HepG2 (cell line): ENCODE measurements around the gene C14orf119. TPM values are rescaled to one million over a fixed set of nuclear protein-coding genes. Genes with fewer than 3 reads are reported as not detected.
A peak's percentile ranks its signal among the peaks of the same experiment; 100 is the strongest.

Source experiments
- ATAC-seq: fragments of 200-7000 bp; cut with Tn5 transposase; 3 replicates; pipeline ENCODE4 v1.9.1; 2020; ENCODE audit warnings: mild to moderate bottlenecking, moderate library complexity
- BruUV-seq: library from RNA; stranded (reverse); fragments of 400-500 nt; replicated peaks from 2 replicates; lab custom pipeline; 2021; lab: Mats Ljungman, UMichigan
- CTCF ChIA-PET: fragments of 300-600 bp; formaldehyde crosslinking; extraction: SDS; loops from one replicate; lab custom pipeline; 2021; ENCODE audit warnings: low total read pairs, inconsistent platforms, low intra/inter-chr PET ratio; lab: Yijun Ruan, JAX
- POLR2A ChIA-PET: fragments of 350-600 bp; sonication (Branson Sonifier 250); formaldehyde crosslinking; loops from one replicate; lab custom pipeline; 2020; ENCODE audit warnings: antibody characterized with exemption, inconsistent platforms; lab: Yijun Ruan, JAX
- DNase-seq: peaks from one replicate; pipeline ENCODE4 v3.0.0-alpha.2; 2015; ENCODE audit warnings: low spot score
- FAIRE-seq: peaks from 3 replicates; lab custom pipeline; 2011; peaks lifted over from hg19 to GRCh38; lab: Jason Lieb, UNC
- H2AFZ ChIP-seq: one replicate; pipeline ENCODE4 v1.6.1; 2011; ENCODE audit warnings: low read length, inconsistent platforms
- H3K27ac ChIP-seq: fragments of 300-600 bp; 3 replicates; pipeline ENCODE4 v1.8.0; 2011; ENCODE audit warnings: mixed run types, mild to moderate bottlenecking, mixed read lengths, low read length, inconsistent platforms; ENCODE audit not compliant: insufficient read depth; ENCODE audit errors: extremely low read length
- H3K27me3 ChIP-seq, 2 experiments: fragments of 200-600 bp in 1 of 2; 2 replicates in 1 of 2; 3 replicates in 1 of 2; pipeline versions ENCODE4 v1.6.0 to v1.8.0; 2011; ENCODE audit warnings: low read length in 2 of 2, mild to moderate bottlenecking in 2 of 2, moderate library complexity in 2 of 2, inconsistent platforms in 1 of 2; ENCODE audit not compliant: insufficient read depth in 2 of 2, control insufficient read depth in 1 of 2
- H3K36me3 ChIP-seq, 2 experiments: fragments of 200-600 bp in 1 of 2; replicated peaks in 1 of 2; 2 replicates in 1 of 2; 3 replicates in 1 of 2; pipeline versions ENCODE4 v1.5.1 to v1.8.0; 2011; ENCODE audit warnings: low read length in 2 of 2, inconsistent platforms in 1 of 2; ENCODE audit not compliant: insufficient read depth in 2 of 2, control insufficient read depth in 1 of 2
- H3K4me1 ChIP-seq: 2 replicates; pipeline ENCODE4 v1.5.1; 2012; ENCODE audit warnings: low read length, inconsistent platforms; ENCODE audit not compliant: insufficient read depth
- H3K4me2 ChIP-seq: 2 replicates; pipeline ENCODE4 v1.6.0; 2011; ENCODE audit warnings: low read depth, low read length, inconsistent platforms
- H3K4me3 ChIP-seq, 3 experiments: fragments of 200-600 bp in 1 of 3; sonication (generic), shearing (Covaris generic) in 1 of 3; replicated peaks in 1 of 3; 2 replicates each; pipeline ENCODE4 v1.5.1; 2011 to 2016; ENCODE audit warnings: low read length in 3 of 3, inconsistent platforms in 2 of 3, low read depth in 2 of 3, mild to moderate bottlenecking in 2 of 3, control low read depth in 1 of 3, mixed read lengths in 1 of 3; ENCODE audit not compliant: insufficient read depth in 1 of 3
- H3K79me2 ChIP-seq: one replicate; pipeline ENCODE4 v1.6.1; 2011; ENCODE audit warnings: low read length, inconsistent platforms; ENCODE audit not compliant: insufficient read depth
- H3K9ac ChIP-seq: 2 replicates; pipeline ENCODE4 v1.6.0; 2011; ENCODE audit warnings: mild to moderate bottlenecking, low read depth, low read length, inconsistent platforms; ENCODE audit not compliant: insufficient read depth
- H3K9me3 ChIP-seq: 2 replicates; pipeline ENCODE4 v1.5.1; 2012; ENCODE audit warnings: mild to moderate bottlenecking, low read length
- H4K20me1 ChIP-seq: 2 replicates; pipeline ENCODE4 v1.6.0; 2011; ENCODE audit warnings: inconsistent platforms, mild to moderate bottlenecking, low read length, moderate library complexity; ENCODE audit not compliant: insufficient read depth
- HOXA5 ChIP-seq: sonication (generic); formaldehyde crosslinking; IDR thresholded peaks from 2 replicates; pipeline ENCODE4 v1.4.0; 2020; ENCODE audit warnings: missing genetic modification reagents
- MED13 ChIP-seq: sonication (generic); formaldehyde crosslinking; IDR thresholded peaks from 2 replicates; pipeline ENCODE4 v1.5.0; 2020; ENCODE audit warnings: missing genetic modification reagents
- NBN ChIP-seq: fragments of 450-650 bp; conservative IDR thresholded peaks from 2 replicates; pipeline ENCODE4 v1.6.1; 2017
- PHF8 ChIP-seq: sonication (generic); formaldehyde crosslinking; IDR thresholded peaks from 2 replicates; pipeline ENCODE4 v1.5.0; 2020; ENCODE audit warnings: missing genetic modification reagents
- REPIN1 ChIP-seq: sonication (generic); formaldehyde crosslinking; IDR thresholded peaks from 2 replicates; pipeline ENCODE4 v1.8.0; 2022; ENCODE audit warnings: missing genetic modification reagents, low read depth, mild to moderate bottlenecking, borderline replicate concordance
- SUZ12 ChIP-seq: fragments of 150-350 bp; IDR thresholded peaks from 2 replicates; pipeline ENCODE4 v1.6.1; 2014; ENCODE audit warnings: low read depth, low read length
- WIZ ChIP-seq: sonication (generic); formaldehyde crosslinking; IDR thresholded peaks from 2 replicates; pipeline ENCODE4 v1.5.1; 2020; ENCODE audit warnings: mild to moderate bottlenecking, missing genetic modification reagents
- ZFP36L1 ChIP-seq: sonication (generic); formaldehyde crosslinking; IDR thresholded peaks from 2 replicates; pipeline ENCODE4 v1.8.0; 2022; ENCODE audit warnings: mild to moderate bottlenecking, missing genetic modification reagents, moderate library complexity
- ZFP37 ChIP-seq: sonication (generic); formaldehyde crosslinking; IDR thresholded peaks from 2 replicates; pipeline ENCODE4 v1.4.0; 2020; ENCODE audit warnings: missing genetic modification reagents, borderline replicate concordance
- ZNF3 ChIP-seq: IDR thresholded peaks from 2 replicates; pipeline ENCODE4 v1.7.0; 2017; ENCODE audit warnings: inconsistent platforms
- ZNF644 ChIP-seq: IDR thresholded peaks from 2 replicates; pipeline ENCODE4 v1.6.1; 2016; ENCODE audit warnings: low read depth
- ZNF879 ChIP-seq: sonication (generic); formaldehyde crosslinking; IDR thresholded peaks from 2 replicates; pipeline ENCODE4 v1.8.1; 2023; ENCODE audit warnings: missing genetic modification reagents
- whole genome bisulfite sequencing: methylation state at CpG from one replicate; pipeline ENCODE4 v1.1.6; 2017; ENCODE audit warnings: low lambda C conversion rate; 5-methylcytosine and 5-hydroxymethylcytosine counted together
- in situ Hi-C: cut with HindIII; loops from 2 replicates; pipeline ENCODE4 v1.10.0; 2017; ENCODE audit warnings: low pct_unique_long_range_greater_than_20kb; ENCODE audit not compliant: extremely low pct_ligation_motif_present
- intact Hi-C: fragments of 100-400 bp; cut with micrococcal nuclease; formaldehyde crosslinking; loops from one replicate; pipeline ENCODE4 v1.10.0; 2022; ENCODE audit not compliant: unreplicated experiment
- polyA plus RNA-seq, 8 experiments: library from polyadenylated mRNA; depleted of rRNA in 3 of 8; stranded (reverse) in 7 of 8; unstranded in 1 of 8; fragments of >200 nt; fragmentation: Illumina TruSeq in 4 of 8; extraction: Trizol in 4 of 8; gene quantifications; 2 replicates each; pipeline versions ENCODE4 v1.2.1 to v1.2.3, GENCODE V29; 2011 to 2016; ENCODE audit warnings: low read depth in 4 of 8, missing spikeins in 1 of 8, mixed read lengths in 1 of 8; ENCODE audit not compliant: insufficient read depth in 1 of 8
- total RNA-seq, 5 experiments: library from RNA; depleted of rRNA; stranded (reverse); fragments of >200 nt; fragmentation: Illumina TruSeq; extraction: Trizol; gene quantifications; 2 replicates each; pipeline ENCODE4 v1.2.3, GENCODE V29; 2016; ENCODE audit warnings: low read depth in 1 of 5
- TF ChIP-seq, protein P1 (sequence below): sonication (generic); formaldehyde crosslinking; IDR thresholded peaks from 2 replicates; pipeline ENCODE4 v1.5.0; 2020; ENCODE audit warnings: missing genetic modification reagents
- TF ChIP-seq, protein P2 (sequence below): sonication (generic); formaldehyde crosslinking; IDR thresholded peaks from 2 replicates; pipeline ENCODE4 v1.4.0; 2020; ENCODE audit warnings: missing genetic modification reagents, borderline replicate concordance
- TF ChIP-seq, protein P3 (sequence below): sonication (generic); formaldehyde crosslinking; IDR thresholded peaks from 2 replicates; pipeline ENCODE4 v1.5.0; 2020; ENCODE audit warnings: mild to moderate bottlenecking, missing genetic modification reagents

Gene C14orf119
- total and polyA plus RNA-seq, 2 of the 13 experiments (the other 11 are each of a cell fraction or from before 2014, with no cell fraction given): 117 to 206 TPM

DNA sequence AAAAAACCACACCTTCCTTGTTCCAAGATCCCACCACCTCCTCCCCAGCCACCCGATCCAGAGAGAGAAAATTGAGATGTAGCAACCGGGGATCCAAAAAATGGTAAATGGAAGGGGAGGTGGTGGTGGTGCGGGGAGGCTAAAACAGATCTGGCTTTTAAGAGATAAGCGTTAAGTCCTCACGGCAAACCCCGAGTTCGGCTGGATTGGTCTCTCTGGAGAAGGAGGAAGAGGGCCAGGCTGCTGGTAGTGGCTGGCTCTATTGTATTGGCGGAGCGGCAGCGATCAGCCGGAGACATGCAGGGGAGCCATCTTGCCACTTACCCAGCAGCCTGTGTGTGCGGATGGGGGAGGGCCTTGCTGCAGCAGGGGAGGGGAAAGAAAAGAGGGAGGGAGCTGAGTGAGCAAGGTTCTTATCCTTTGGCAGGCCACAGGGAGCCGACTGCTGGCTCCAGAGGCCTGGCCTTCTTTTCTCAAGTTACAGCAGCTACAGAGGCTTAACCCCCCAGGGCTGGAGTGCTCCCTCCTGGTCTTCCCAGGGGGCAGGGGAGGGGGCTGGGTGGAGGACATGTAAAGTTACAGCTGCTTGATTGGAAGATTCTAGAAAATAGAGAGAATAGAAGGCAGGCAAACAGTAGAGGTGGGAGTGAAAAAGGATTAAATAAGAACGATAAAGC lies 23.9 kb upstream of the C14orf119 start (continued):
- TF ChIP-seq, protein P1, sequence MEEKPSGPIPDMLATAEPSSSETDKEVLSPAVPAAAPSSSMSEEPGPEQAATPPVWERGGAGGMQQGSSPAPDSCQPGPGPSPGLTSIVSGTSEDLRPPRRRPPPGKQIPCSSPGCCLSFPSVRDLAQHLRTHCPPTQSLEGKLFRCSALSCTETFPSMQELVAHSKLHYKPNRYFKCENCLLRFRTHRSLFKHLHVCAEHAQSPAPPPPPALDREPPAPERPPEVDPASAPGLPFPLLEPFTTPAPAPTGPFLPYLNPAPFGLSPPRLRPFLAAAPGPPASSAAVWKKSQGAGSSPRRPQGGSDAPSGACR (CRISPR knock-in tag): peak; percentile 95; the same call in 1 of the 2 replicates
- TF ChIP-seq PHF8 (CRISPR knock-in tag) (peak; percentile 88), SUZ12 (peak; percentile 27; the same call in 1 of the 2 replicates), HOXA5 (CRISPR knock-in tag) (no peak), MED13 (CRISPR knock-in tag) (no peak), ZFP37 (CRISPR knock-in tag) (no peak; the same call in 1 of the 2 replicates), ZNF3 (CRISPR knock-in tag) (0 out of 2 replicates have a peak, but pooled peaks have one; percentile 3)

DNA sequence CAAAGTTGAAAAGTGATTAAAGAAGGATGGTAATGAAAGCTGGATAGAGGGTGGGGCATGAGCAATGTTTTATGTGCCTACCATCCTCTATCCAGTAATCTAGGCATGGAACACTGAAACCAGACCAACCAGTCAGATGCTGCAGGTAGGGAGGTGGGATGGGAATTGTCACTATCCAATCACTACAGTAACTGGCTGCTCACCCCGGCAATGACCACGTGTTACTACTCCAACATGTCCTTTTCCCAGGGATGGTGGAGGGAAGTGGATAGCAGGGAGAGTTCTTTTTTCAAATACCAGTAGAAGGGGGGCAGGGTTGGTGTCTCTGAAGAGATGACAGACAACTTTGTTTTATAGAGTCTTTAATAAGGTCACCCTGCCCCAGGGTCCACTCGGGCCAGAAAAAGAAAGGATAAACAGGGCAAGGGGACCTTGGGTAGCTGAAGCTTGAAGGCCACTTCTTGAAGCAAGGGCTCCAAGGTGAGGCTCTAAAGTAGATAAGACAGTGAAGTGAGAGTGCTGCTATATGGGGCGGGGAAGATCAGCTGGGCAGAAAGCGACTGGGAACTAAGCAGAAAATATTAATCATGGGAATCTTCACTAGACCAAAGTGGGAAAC lies 23.3 kb upstream of the C14orf119 start:
- Histone ChIP-seq H3K4me3 (peak overlapping the region; percentile 85 to 91 (median 86); a peak in 5 of 6 replicates), H3K4me1 (peaks cover 42% of the 10 kb centered on the region), H4K20me1 (peaks cover 19% of the 10 kb centered on the region), H3K27me3 (no peaks in the 10 kb centered on the region; a peak in 1 of 5 replicates), H3K4me2 (peak overlapping the region; percentile 97), H2AFZ (no peak overlapping the region), H3K79me2 (peaks cover 37% of the 10 kb centered on the region), H3K9ac (peak overlapping the region; percentile 89), H3K36me3 (peaks cover 41 to 72% of the 10 kb centered on the region in 2 experiments), H3K9me3 (no peaks in the 10 kb centered on the region), H3K27ac (peak overlapping the region; percentile 69)
- intact Hi-C loops (loop anchor here (1.0 kb wide), 1 partner anchor 22 kb away; no protein-coding TSS in a partner anchor), in situ Hi-C loops (no loop called here)
- FAIRE-seq: no peak
- 65% methylated on average over 5 of the region's 5 CpGs for WGBS
- no peak for DNase-seq
- ChIA-PET CTCF (interaction anchor here (0.7 to 4.5 kb wide), 4 partner anchors 13 to 115 kb away, joined by 3 to 34 read pairs (median 3); partner anchors contain the start of genes ACIN1 and CEBPE), POLR2A (interaction anchor here (0.6 to 5.6 kb wide), 43 partner anchors 9 to 1170 kb away, joined by 3 to 146 read pairs (median 4); partner anchors contain the start of genes ACIN1, AJUBA, BCL2L2 and C14orf119)
- no TSS peak for BruUV-seq
- ATAC-seq: peak; percentile 49
- TF ChIP-seq, protein P2, sequence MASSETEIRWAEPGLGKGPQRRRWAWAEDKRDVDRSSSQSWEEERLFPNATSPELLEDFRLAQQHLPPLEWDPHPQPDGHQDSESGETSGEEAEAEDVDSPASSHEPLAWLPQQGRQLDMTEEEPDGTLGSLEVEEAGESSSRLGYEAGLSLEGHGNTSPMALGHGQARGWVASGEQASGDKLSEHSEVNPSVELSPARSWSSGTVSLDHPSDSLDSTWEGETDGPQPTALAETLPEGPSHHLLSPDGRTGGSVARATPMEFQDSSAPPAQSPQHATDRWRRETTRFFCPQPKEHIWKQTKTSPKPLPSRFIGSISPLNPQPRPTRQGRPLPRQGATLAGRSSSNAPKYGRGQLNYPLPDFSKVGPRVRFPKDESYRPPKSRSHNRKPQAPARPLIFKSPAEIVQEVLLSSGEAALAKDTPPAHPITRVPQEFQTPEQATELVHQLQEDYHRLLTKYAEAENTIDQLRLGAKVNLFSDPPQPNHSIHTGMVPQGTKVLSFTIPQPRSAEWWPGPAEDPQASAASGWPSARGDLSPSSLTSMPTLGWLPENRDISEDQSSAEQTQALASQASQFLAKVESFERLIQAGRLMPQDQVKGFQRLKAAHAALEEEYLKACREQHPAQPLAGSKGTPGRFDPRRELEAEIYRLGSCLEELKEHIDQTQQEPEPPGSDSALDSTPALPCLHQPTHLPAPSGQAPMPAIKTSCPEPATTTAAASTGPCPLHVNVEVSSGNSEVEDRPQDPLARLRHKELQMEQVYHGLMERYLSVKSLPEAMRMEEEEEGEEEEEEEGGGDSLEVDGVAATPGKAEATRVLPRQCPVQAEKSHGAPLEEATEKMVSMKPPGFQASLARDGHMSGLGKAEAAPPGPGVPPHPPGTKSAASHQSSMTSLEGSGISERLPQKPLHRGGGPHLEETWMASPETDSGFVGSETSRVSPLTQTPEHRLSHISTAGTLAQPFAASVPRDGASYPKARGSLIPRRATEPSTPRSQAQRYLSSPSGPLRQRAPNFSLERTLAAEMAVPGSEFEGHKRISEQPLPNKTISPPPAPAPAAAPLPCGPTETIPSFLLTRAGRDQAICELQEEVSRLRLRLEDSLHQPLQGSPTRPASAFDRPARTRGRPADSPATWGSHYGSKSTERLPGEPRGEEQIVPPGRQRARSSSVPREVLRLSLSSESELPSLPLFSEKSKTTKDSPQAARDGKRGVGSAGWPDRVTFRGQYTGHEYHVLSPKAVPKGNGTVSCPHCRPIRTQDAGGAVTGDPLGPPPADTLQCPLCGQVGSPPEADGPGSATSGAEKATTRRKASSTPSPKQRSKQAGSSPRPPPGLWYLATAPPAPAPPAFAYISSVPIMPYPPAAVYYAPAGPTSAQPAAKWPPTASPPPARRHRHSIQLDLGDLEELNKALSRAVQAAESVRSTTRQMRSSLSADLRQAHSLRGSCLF (CRISPR knock-in tag): no peak
- TF ChIP-seq, protein P3, sequence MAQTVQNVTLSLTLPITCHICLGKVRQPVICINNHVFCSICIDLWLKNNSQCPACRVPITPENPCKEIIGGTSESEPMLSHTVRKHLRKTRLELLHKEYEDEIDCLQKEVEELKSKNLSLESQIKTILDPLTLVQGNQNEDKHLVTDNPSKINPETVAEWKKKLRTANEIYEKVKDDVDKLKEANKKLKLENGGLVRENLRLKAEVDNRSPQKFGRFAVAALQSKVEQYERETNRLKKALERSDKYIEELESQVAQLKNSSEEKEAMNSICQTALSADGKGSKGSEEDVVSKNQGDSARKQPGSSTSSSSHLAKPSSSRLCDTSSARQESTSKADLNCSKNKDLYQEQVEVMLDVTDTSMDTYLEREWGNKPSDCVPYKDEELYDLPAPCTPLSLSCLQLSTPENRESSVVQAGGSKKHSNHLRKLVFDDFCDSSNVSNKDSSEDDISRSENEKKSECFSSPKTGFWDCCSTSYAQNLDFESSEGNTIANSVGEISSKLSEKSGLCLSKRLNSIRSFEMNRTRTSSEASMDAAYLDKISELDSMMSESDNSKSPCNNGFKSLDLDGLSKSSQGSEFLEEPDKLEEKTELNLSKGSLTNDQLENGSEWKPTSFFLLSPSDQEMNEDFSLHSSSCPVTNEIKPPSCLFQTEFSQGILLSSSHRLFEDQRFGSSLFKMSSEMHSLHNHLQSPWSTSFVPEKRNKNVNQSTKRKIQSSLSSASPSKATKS (CRISPR knock-in tag): no peak
- no peak for TF ChIP-seq ZNF879 (CRISPR knock-in tag)
- no peak for TF ChIP-seq ZNF644 (CRISPR knock-in tag)
- no peak for TF ChIP-seq NBN
- no peak for TF ChIP-seq ZFP36L1 (CRISPR knock-in tag)
- no peak for TF ChIP-seq REPIN1 (CRISPR knock-in tag)
- no peak for TF ChIP-seq WIZ (CRISPR knock-in tag)
